RWPE1 (cell line): ENCODE results near the gene TBC1D22A.

Experiments used
- CTCF ChIA-PET: fragments of 350-600 bp; sonication (Branson Sonifier 250); formaldehyde crosslinking; extraction: SDS; loops from one replicate; lab custom pipeline; 2021; lab: Yijun Ruan, JAX
- POLR2A ChIA-PET: fragments of 400-600 bp; formaldehyde crosslinking; extraction: SDS; loops from one replicate; lab custom pipeline; 2020; ENCODE audit warnings: antibody characterized with exemption; ENCODE audit not compliant: low non-redundant PET; lab: Yijun Ruan, JAX
- DNase-seq: peaks from one replicate; pipeline ENCODE4 v3.0.0; 2012; ENCODE audit warnings: low spot score
- H3K27ac ChIP-seq: fragments of 450-650 bp; 2 replicates; pipeline ENCODE4 v1.5.1; 2017
- CTCF ChIP-seq: fragments of 450-650 bp; conservative IDR thresholded peaks from 2 replicates; pipeline ENCODE4 v1.5.1; 2017; ENCODE audit warnings: low read depth, mild to moderate bottlenecking

TBC1D22A gene

GRCh38 chr22:46970411-46971098 is 208.1 kb downstream of the TBC1D22A start:
- H3K27ac ChIP-seq, result no peak overlapping the region
- ChIA-PET CTCF (no interaction called here), POLR2A (no interaction called here)
- no peak for DNase-seq
- no peak for TF ChIP-seq CTCF

GRCh38 chr22:46971099-46971763 is 208.8 kb downstream of the TBC1D22A start:
- no peak for DNase-seq
- H3K27ac ChIP-seq, result no peak overlapping the region
- TF ChIP-seq CTCF, result no peak
- POLR2A ChIA-PET, result no interaction called here
- CTCF ChIA-PET, result no interaction called here

GRCh38 chr22:46971764-46972125 is 209.3 kb downstream of the TBC1D22A start:
- ChIA-PET CTCF (no interaction called here), POLR2A (no interaction called here)
- H3K27ac ChIP-seq, result no peak overlapping the region

GRCh38 chr22:46972256-46972655 is 209.8 kb downstream of the TBC1D22A start:
- POLR2A ChIA-PET, result no interaction called here
- no peak for TF ChIP-seq CTCF
- CTCF ChIA-PET, result no interaction called here
- DNase-seq, result no peak
- no peak overlapping the region for H3K27ac ChIP-seq

More at GRCh38 chr22:46971764-46972125, 209.3 kb downstream of the TBC1D22A start:
- DNase-seq, result no peak
- no peak for TF ChIP-seq CTCF

- no peak overlapping the region for H3K27ac ChIP-seq
- no peak for TF ChIP-seq CTCF
- ChIA-PET POLR2A (no interaction called here), CTCF (no interaction called here)
- no peak for DNase-seq
These were observed 210.7 kb downstream of the TBC1D22A start for GRCh38 chr22:46972901-46973831.

GRCh38 chr22:46974077-46974476 is 211.6 kb downstream of the TBC1D22A start:
- POLR2A ChIA-PET, result no interaction called here
- no peak for TF ChIP-seq CTCF
- CTCF ChIA-PET, result interaction anchor here (0.8 kb wide), 1 partner anchor 54 kb away, joined by 3 read pairs; no protein-coding TSS in a partner anchor
- no peak overlapping the region for H3K27ac ChIP-seq
- no peak for DNase-seq
